Measurements from ENCODE around the gene SEMA5A. TPM values are rescaled to one million over a fixed set of nuclear protein-coding genes. Genes with fewer than 3 reads are reported as not detected.

The SEMA5A gene
- total RNA-seq, 5 donors from 2014 or later (not counting 1 experiment from before 2014, with no cell fraction given) = 0.60 to 5.1 (median 1.5) TPM

DNA sequence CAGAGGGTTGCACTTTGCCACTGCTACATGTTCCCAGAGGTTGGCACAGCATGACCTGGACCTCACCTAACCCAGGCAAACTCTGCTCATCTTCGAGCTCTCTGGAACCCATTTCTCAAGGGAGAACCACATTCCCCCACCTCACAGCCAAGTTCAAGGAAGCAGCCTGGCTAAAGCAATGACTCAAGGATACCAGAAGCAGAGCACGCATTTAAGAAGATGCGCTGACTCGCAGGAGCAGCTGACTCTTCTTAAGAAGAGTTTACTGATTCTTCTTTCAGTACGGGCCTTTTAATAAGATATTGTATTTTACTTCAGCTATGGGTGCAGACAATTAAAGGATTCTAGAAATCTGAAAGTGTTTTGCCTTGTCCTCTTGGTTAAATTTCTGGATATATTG lies 4.1 kb upstream of the SEMA5A start:
- 40% methylated on average over 1 of the region's 5 CpGs for WGBS (ENCODE audit: insufficient coverage)
- H3K4me1 Mint-ChIP-seq = peaks cover 0 to 4% (median 4%) of the 10 kb centered on the region in 3 donors
- H3K9me3 ChIP-seq = no peaks in the 10 kb centered on the region
- POLR2A ChIA-PET = no interaction called here
- ATAC-seq (replicated peaks in 1 of 4) (no peak), DNase-seq (no peak)
- no peak overlapping the region for H3K4me3 ChIP-seq (ENCODE audit: control insufficient read depth in 1 of 2, extremely low read depth in 1 of 2, low read length in 1 of 2)
- peaks cover 3 to 24% of the 10 kb centered on the region in 2 experiments for H3K27me3 ChIP-seq (replicated peaks in 1 of 2; ENCODE audit: control insufficient read depth in 2 of 2, extremely low read depth in 1 of 2, insufficient read depth in 2 of 2, low read length in 1 of 2)
- H3K9me3 Mint-ChIP-seq = peaks cover 0 to 9% (median 0%) of the 10 kb centered on the region in 3 donors
- no peak overlapping the region for H3K27ac Mint-ChIP-seq
- H3K4me1 ChIP-seq (ENCODE audit: control insufficient read depth in 1 of 2, extremely low read depth in 1 of 2, insufficient read depth in 2 of 2, low read length in 2 of 2) = peaks cover 0 to 7% of the 10 kb centered on the region in 2 experiments
- CTCF ChIA-PET = no interaction called here
- H3K4me3 Mint-ChIP-seq = no peak overlapping the region
- no peak overlapping the region for H3K27ac ChIP-seq (ENCODE audit: low read length)
- no peaks in the 10 kb centered on the region for H3K36me3 Mint-ChIP-seq
- peaks cover 8 to 17% of the 10 kb centered on the region in 2 donors for H3K27me3 Mint-ChIP-seq
- no peaks in the 10 kb centered on the region for H3K36me3 ChIP-seq (ENCODE audit: control insufficient read depth in 2 of 2, extremely low read depth in 1 of 2, insufficient read depth in 1 of 2, low read length in 1 of 2)

DNA sequence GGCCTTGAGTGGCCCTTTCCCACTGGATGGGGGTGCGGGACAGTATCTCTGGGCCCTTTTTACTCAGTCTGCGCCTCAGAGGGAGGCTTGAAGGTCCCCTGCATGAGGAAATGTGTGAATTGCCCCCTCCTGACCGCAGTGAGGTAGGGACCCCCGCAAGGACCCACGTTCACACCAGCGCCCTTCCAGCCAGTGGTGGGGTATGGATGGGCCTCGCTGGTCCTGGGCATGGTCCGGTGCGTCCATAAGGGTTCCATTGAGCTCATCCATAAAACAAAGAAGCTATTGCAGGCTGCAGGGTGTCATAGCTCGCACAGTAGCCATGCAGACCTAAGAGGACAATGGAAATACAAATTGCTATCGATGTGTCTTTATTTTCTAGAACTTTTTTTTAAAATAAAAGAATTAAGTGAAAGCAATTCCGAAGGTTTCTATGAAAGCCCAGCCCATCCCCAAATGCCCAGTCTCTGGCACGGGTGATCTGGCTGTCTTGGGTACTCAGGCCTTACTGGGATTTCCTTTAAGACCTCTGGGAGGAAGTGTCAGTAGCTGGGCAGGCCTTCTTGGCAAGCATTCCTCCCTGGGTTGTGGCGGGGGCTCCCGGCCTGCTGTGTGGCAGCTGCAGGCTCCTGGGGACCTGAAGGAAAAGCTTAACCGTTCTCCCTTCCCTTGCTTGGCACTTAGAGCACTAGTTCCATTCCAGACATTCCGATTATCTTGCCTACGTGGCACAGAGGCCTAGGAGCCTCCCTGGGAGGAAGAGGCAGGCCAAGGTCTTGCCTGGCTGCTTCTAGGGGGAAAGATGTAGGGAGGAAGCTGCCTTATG lies 1.5 kb upstream of the SEMA5A start:
- Mint-ChIP-seq H3K4me3 (peak overlapping the region in 1 of 3 donors; percentile 67), H3K27me3 (peaks cover 26 to 27% of the 10 kb centered on the region in 2 donors), H3K36me3 (no peaks in the 10 kb centered on the region), H3K4me1 (peaks cover 0 to 9% (median 8%) of the 10 kb centered on the region in 3 donors), H3K27ac (no peak overlapping the region), H3K9me3 (peaks cover 0 to 4% (median 0%) of the 10 kb centered on the region in 3 donors)
- H3K36me3 ChIP-seq (ENCODE audit: control insufficient read depth in 2 of 2, extremely low read depth in 1 of 2, insufficient read depth in 1 of 2, low read length in 1 of 2) = no peaks in the 10 kb centered on the region
- peaks cover 0 to 13% of the 10 kb centered on the region in 2 experiments for H3K4me1 ChIP-seq (ENCODE audit: control insufficient read depth in 1 of 2, extremely low read depth in 1 of 2, insufficient read depth in 2 of 2, low read length in 2 of 2)
- no peak for ATAC-seq (replicated peaks in 1 of 4)
- DNase-seq = no peak
- 76% methylated on average over 12 of the region's 18 CpGs for WGBS (ENCODE audit: insufficient coverage)
- CTCF ChIA-PET = no interaction called here
- no peak overlapping the region for H3K4me3 ChIP-seq (ENCODE audit: control insufficient read depth in 1 of 2, extremely low read depth in 1 of 2, low read length in 1 of 2)
- POLR2A ChIA-PET = no interaction called here
- H3K27ac ChIP-seq (ENCODE audit: low read length) = no peak overlapping the region
- no peaks in the 10 kb centered on the region for H3K9me3 ChIP-seq
- H3K27me3 ChIP-seq (replicated peaks in 1 of 2; ENCODE audit: control insufficient read depth in 2 of 2, extremely low read depth in 1 of 2, insufficient read depth in 2 of 2, low read length in 1 of 2) = peaks cover 8 to 32% of the 10 kb centered on the region in 2 experiments

DNA sequence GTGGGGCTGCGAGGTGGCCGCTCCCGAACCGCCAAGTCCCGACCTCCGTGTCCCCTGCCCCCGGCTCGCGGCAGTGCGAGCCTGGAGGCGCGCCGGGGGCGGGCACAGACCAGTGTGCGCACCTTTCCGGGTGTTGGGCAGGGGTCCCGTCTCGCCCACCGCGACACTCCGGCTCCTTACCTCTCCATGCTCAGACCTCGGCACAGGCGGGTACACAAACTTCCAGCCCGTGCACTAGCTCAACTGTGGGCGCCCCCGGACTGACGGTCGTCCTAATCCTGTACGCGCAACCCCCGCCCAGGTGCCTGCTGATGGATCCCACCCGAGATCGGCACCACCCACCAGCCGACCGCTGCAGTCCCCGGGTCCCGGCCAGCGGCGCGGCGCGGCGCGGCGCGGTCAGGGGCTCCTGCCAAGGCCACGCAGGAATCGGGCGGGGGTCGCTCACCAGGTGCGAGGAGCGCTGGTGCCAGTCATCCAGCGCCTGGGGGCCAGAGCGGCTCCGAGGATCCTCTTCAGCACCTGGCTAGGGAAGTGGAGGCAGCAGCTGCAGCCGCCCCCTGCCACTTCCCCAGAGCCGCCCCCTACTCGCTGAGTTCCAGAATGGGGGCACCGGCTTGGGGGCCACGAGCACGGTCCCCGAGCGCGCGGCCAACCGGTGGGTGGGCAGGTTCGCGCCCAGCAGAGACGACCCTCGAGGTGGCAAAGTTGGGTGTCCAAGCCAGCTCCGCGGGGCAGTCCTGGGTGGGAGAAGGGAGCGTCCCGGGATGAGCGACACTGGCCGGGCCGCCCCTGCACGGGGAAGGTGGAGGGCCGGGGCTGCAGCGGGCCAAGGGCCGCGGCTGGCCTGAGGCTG lies 511 bp downstream of the SEMA5A start:
- no peaks in the 10 kb centered on the region for H3K9me3 ChIP-seq
- Mint-ChIP-seq H3K27ac (no peak overlapping the region), H3K27me3 (peaks cover 26 to 27% of the 10 kb centered on the region in 2 donors), H3K9me3 (no peaks in the 10 kb centered on the region), H3K4me1 (peaks cover 0 to 9% (median 8%) of the 10 kb centered on the region in 3 donors), H3K4me3 (peak overlapping the region; percentile 58 to 64 (median 60)), H3K36me3 (no peaks in the 10 kb centered on the region)
- H3K4me3 ChIP-seq (ENCODE audit: control insufficient read depth in 1 of 2, extremely low read depth in 1 of 2, low read length in 1 of 2) = peak overlapping the region; percentile 30 to 40
- no peak overlapping the region for H3K27ac ChIP-seq (ENCODE audit: low read length)
- WGBS (ENCODE audit: insufficient coverage) = 7% methylated on average over 82 of the region's 82 CpGs
- H3K4me1 ChIP-seq (ENCODE audit: control insufficient read depth in 1 of 2, extremely low read depth in 1 of 2, insufficient read depth in 2 of 2, low read length in 2 of 2) = peaks cover 0 to 13% of the 10 kb centered on the region in 2 experiments
- CTCF ChIA-PET = no interaction called here
- POLR2A ChIA-PET = no interaction called here
- H3K27me3 ChIP-seq (replicated peaks in 1 of 2; ENCODE audit: control insufficient read depth in 2 of 2, extremely low read depth in 1 of 2, insufficient read depth in 2 of 2, low read length in 1 of 2) = peaks cover 8 to 32% of the 10 kb centered on the region in 2 experiments
- DNase-seq (no peak), ATAC-seq (replicated peaks in 1 of 4) (peak in 1 of 4 experiments; percentile 26)
- H3K36me3 ChIP-seq (ENCODE audit: control insufficient read depth in 2 of 2, extremely low read depth in 1 of 2, insufficient read depth in 1 of 2, low read length in 1 of 2) = no peaks in the 10 kb centered on the region

DNA sequence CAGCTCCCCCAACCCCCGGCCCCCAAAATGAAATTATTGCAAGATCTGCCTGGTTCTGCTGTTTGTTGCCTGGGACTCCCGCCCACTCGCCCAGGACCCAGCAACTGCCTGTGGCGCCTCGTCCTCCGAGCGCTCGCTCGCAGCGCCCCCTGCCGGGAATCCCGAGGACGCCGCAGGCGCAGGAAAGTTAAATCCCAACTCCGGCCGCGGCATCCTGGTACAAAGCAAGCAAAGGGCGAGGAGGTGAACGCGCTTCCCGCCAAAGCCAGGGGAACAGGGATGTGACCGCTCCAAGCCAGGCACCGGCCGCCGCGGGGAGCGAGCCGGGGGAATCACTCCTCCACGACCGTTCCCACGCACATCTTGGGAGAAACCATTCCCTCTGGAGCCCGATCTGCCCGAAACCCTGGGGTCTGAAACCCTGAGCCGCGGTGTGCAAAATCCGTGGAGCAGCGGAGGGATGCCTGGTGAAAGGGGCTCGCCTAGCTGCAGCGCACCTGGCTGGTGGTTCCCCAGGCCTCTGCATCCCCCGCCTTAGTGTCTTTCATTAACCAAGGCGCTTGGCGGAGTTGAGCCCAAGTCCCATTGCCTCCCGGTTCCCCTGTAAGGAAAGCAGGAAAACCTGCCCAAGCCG lies 1.3 kb downstream of the SEMA5A start:
- CTCF ChIA-PET = interaction anchor here in 1 of 2 donors (0.6 kb wide), 1 partner anchor 10 kb away, joined by 4 read pairs; no protein-coding TSS in a partner anchor
- no peak overlapping the region for H3K27ac ChIP-seq (ENCODE audit: low read length)
- WGBS (ENCODE audit: insufficient coverage) = 4% methylated on average over 45 of the region's 45 CpGs

DNA sequence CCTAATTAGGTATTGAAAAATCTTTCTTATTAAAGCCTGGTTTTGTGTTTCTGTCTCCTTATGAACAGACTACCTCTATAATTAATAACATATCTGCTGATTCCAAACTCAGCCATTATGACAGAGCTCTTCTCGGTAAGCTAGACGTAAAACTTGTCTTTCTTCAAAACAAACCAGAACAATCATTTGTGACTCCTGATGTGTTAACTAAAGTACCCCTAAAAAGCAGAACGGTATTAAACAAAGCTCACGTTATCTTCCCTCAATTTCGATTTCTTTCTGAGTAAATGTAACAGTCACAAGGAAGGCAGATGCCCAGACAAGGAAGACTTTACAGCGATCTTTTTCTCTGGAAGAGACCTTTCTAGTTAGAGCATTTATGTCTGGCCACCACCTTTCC lies 1.8 kb downstream of the SEMA5A start:
- no peak overlapping the region for H3K27ac ChIP-seq (ENCODE audit: low read length)
- H3K9me3 Mint-ChIP-seq = no peaks in the 10 kb centered on the region
- H3K9me3 ChIP-seq = no peaks in the 10 kb centered on the region
- ChIA-PET POLR2A (interaction anchor here in 1 of 2 donors (0.8 kb wide), 1 partner anchor 1372 kb away, joined by 3 read pairs; no protein-coding TSS in a partner anchor), CTCF (interaction anchor here in 1 of 2 donors (0.6 kb wide), 1 partner anchor 10 kb away, joined by 4 read pairs; no protein-coding TSS in a partner anchor)
- H3K27me3 Mint-ChIP-seq = peaks cover 26 to 27% of the 10 kb centered on the region in 2 donors
- H3K4me1 Mint-ChIP-seq = peaks cover 0 to 9% (median 8%) of the 10 kb centered on the region in 3 donors
- H3K4me1 ChIP-seq (ENCODE audit: control insufficient read depth in 1 of 2, extremely low read depth in 1 of 2, insufficient read depth in 2 of 2, low read length in 2 of 2) = peaks cover 0 to 13% of the 10 kb centered on the region in 2 experiments
- H3K27me3 ChIP-seq (replicated peaks in 1 of 2; ENCODE audit: control insufficient read depth in 2 of 2, extremely low read depth in 1 of 2, insufficient read depth in 2 of 2, low read length in 1 of 2) = peaks cover 8 to 32% of the 10 kb centered on the region in 2 experiments
- no peaks in the 10 kb centered on the region for H3K36me3 Mint-ChIP-seq
- H3K4me3 Mint-ChIP-seq = peak overlapping the region; percentile 58 to 64 (median 60)
- H3K27ac Mint-ChIP-seq = peak overlapping the region in 1 of 2 donors; percentile 9
- DNase-seq (no peak), ATAC-seq (replicated peaks in 1 of 4) (no peak)
- H3K36me3 ChIP-seq (ENCODE audit: control insufficient read depth in 2 of 2, extremely low read depth in 1 of 2, insufficient read depth in 1 of 2, low read length in 1 of 2) = no peaks in the 10 kb centered on the region
- H3K4me3 ChIP-seq (ENCODE audit: control insufficient read depth in 1 of 2, extremely low read depth in 1 of 2, low read length in 1 of 2) = no peak overlapping the region
- WGBS (ENCODE audit: insufficient coverage) = 54% methylated on average over 5 of the region's 6 CpGs

More for the DNA sequence above, 1.3 kb downstream of the SEMA5A start:
- Mint-ChIP-seq H3K4me1 (peaks cover 0 to 9% (median 8%) of the 10 kb centered on the region in 3 donors), H3K9me3 (no peaks in the 10 kb centered on the region), H3K36me3 (no peaks in the 10 kb centered on the region), H3K27me3 (peaks cover 26 to 27% of the 10 kb centered on the region in 2 donors), H3K27ac (peak overlapping the region in 1 of 2 donors; percentile 9), H3K4me3 (peak overlapping the region; percentile 58 to 64 (median 60))
- Histone ChIP-seq H3K27me3 (replicated peaks in 1 of 2; ENCODE audit: control insufficient read depth in 2 of 2, extremely low read depth in 1 of 2, insufficient read depth in 2 of 2, low read length in 1 of 2) (peaks cover 8 to 32% of the 10 kb centered on the region in 2 experiments), H3K4me1 (ENCODE audit: control insufficient read depth in 1 of 2, extremely low read depth in 1 of 2, insufficient read depth in 2 of 2, low read length in 2 of 2) (peaks cover 0 to 13% of the 10 kb centered on the region in 2 experiments), H3K4me3 (ENCODE audit: control insufficient read depth in 1 of 2, extremely low read depth in 1 of 2, low read length in 1 of 2) (peak overlapping the region; percentile 5 to 29), H3K9me3 (no peaks in the 10 kb centered on the region), H3K36me3 (ENCODE audit: control insufficient read depth in 2 of 2, extremely low read depth in 1 of 2, insufficient read depth in 1 of 2, low read length in 1 of 2) (no peaks in the 10 kb centered on the region)
- POLR2A ChIA-PET = interaction anchor here (0.5 to 0.8 kb wide), 2 partner anchors 184 to 1373 kb away, joined by 3 to 7 read pairs; no protein-coding TSS in a partner anchor
- peak; percentile 31 to 43 (median 38) for ATAC-seq (replicated peaks in 1 of 4)
- DNase-seq = peak in 8 of 35 experiments; percentile 9 to 32 (median 18)

Data from T-cell (primary cell).